SK-N-SH treated with all-trans-retinoic acid at 6 μM for 48 hours (cell line): ENCODE data around the gene GPX5.
"Not testable (repeated sequence)": the region's sequence is repeated elsewhere in the genome, so short reads cannot be mapped to it uniquely, and the experiment has no call there.

Experiments
- ATAC-seq: fragments of 200-7000 bp; cut with Tn5 transposase; 3 replicates; pipeline ENCODE4 v1.9.1; 2020; ENCODE audit warnings: mild to moderate bottlenecking, moderate library complexity
- CSDC2 ChIP-seq: fragments of 250-450 bp; sonication (Bioruptor Pico); IDR thresholded peaks from 2 replicates; pipeline ENCODE4 v1.5.0; 2020; ENCODE audit warnings: mild to moderate bottlenecking, moderate library complexity
- CSRNP3 ChIP-seq: fragments of 250-450 bp; sonication (Bioruptor Pico); IDR thresholded peaks from 2 replicates; pipeline ENCODE4 v1.5.1; 2021; ENCODE audit warnings: mild to moderate bottlenecking, moderate library complexity
- ESRRG ChIP-seq: fragments of 250-450 bp; sonication (Bioruptor Pico); IDR thresholded peaks from 2 replicates; pipeline ENCODE4 v1.6.1; 2021; ENCODE audit warnings: mild to moderate bottlenecking
- GLIS3 ChIP-seq: fragments of 250-450 bp; sonication (Bioruptor Pico); IDR thresholded peaks from 2 replicates; pipeline ENCODE4 v1.5.0; 2020; ENCODE audit warnings: mild to moderate bottlenecking, moderate library complexity
- ISL1 ChIP-seq: fragments of 250-450 bp; sonication (Bioruptor Pico); IDR thresholded peaks from 2 replicates; pipeline ENCODE4 v2.1.2; 2022; ENCODE audit warnings: mild to moderate bottlenecking, moderate library complexity
- OSR1 ChIP-seq: fragments of 250-450 bp; sonication (Bioruptor Pico); IDR thresholded peaks from 2 replicates; pipeline ENCODE4 v1.8.0; 2022; ENCODE audit warnings: moderate library complexity, mild to moderate bottlenecking, inconsistent platforms
- PATZ1 ChIP-seq: fragments of 250-450 bp; sonication (Bioruptor Pico); IDR thresholded peaks from 2 replicates; pipeline ENCODE4 v1.8.0; 2020; ENCODE audit warnings: mild to moderate bottlenecking, moderate library complexity, borderline replicate concordance
- PPARA ChIP-seq: fragments of 250-450 bp; sonication (Bioruptor Pico); IDR thresholded peaks from 2 replicates; pipeline ENCODE4 v1.5.0; 2020; ENCODE audit warnings: mild to moderate bottlenecking, borderline replicate concordance
- RARB ChIP-seq: fragments of 250-450 bp; sonication (Bioruptor Pico); IDR thresholded peaks from 2 replicates; pipeline ENCODE4 v1.8.0; 2021; ENCODE audit warnings: mild to moderate bottlenecking, moderate library complexity
- SNAI2 ChIP-seq: fragments of 250-450 bp; sonication (Bioruptor Pico); IDR thresholded peaks from 2 replicates; pipeline ENCODE4 v1.5.0; 2020; ENCODE audit warnings: mild to moderate bottlenecking, moderate library complexity
- ZC3H10 ChIP-seq: fragments of 250-450 bp; sonication (Bioruptor Pico); IDR thresholded peaks from 2 replicates; pipeline ENCODE4 v1.5.1; 2021; ENCODE audit warnings: mild to moderate bottlenecking, moderate library complexity
- ZFP30 ChIP-seq: fragments of 450-650 bp; formaldehyde crosslinking; IDR thresholded peaks from 2 replicates; pipeline ENCODE4 v1.5.0; 2022; ENCODE audit warnings: mild to moderate bottlenecking, moderate library complexity
- ZNF565 ChIP-seq: fragments of 450-650 bp; formaldehyde crosslinking; conservative IDR thresholded peaks from 2 replicates; pipeline ENCODE4 v1.5.0; 2020; ENCODE audit warnings: low read depth, mild to moderate bottlenecking, moderate library complexity
- ZNF70 ChIP-seq: fragments of 450-650 bp; formaldehyde crosslinking; IDR thresholded peaks from 2 replicates; pipeline ENCODE4 v1.5.0; 2020; ENCODE audit warnings: mild to moderate bottlenecking, moderate library complexity
- ZNF8 ChIP-seq: fragments of 450-650 bp; formaldehyde crosslinking; IDR thresholded peaks from 2 replicates; pipeline ENCODE4 v1.5.0; 2020; ENCODE audit warnings: mild to moderate bottlenecking, moderate library complexity
- TF ChIP-seq, protein P1 (sequence below): fragments of 250-450 bp; sonication (Bioruptor Pico); IDR thresholded peaks from 2 replicates; pipeline ENCODE4 v1.5.1; 2020; ENCODE audit warnings: low read depth, mild to moderate bottlenecking, moderate library complexity
- TF ChIP-seq, protein P2 (sequence below): fragments of 250-450 bp; sonication (Bioruptor Pico); IDR thresholded peaks from 2 replicates; pipeline ENCODE4 v1.5.0; 2020; ENCODE audit warnings: mild to moderate bottlenecking, moderate library complexity

The GPX5 gene

GRCh38 chr6:28502709-28503305, 22.9 kb upstream of the GPX5 start:
- ATAC-seq: not testable (repeated sequence)

DNA sequence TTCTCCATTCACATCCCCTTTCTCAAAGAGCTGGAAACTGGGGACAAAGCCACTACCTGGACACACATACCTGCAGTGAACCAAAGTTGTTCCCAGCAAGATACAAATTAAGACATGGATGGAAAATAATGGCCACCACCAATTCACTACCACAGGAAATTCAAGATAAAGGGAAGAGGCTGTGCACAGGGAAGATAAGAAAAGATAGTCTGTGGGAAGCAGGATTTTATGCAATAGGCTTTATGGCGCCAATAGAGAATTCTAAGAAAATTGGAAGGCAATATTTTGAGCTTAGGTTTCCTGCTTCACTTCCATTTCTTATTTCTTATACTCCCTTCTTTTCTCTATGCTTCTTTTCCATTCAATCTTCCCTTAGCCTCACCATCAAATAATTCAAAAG, 19.9 kb upstream of the GPX5 start:
- no peak for ATAC-seq
- no peak for TF ChIP-seq CSRNP3 (CRISPR knock-in tag)
- no peak for TF ChIP-seq RARB (CRISPR knock-in tag)
- no peak for TF ChIP-seq ZNF70 (CRISPR knock-in tag)
- TF ChIP-seq ISL1: no peak
- no peak for TF ChIP-seq PATZ1
- TF ChIP-seq OSR1 (CRISPR knock-in tag): no peak
- TF ChIP-seq, protein P1, sequence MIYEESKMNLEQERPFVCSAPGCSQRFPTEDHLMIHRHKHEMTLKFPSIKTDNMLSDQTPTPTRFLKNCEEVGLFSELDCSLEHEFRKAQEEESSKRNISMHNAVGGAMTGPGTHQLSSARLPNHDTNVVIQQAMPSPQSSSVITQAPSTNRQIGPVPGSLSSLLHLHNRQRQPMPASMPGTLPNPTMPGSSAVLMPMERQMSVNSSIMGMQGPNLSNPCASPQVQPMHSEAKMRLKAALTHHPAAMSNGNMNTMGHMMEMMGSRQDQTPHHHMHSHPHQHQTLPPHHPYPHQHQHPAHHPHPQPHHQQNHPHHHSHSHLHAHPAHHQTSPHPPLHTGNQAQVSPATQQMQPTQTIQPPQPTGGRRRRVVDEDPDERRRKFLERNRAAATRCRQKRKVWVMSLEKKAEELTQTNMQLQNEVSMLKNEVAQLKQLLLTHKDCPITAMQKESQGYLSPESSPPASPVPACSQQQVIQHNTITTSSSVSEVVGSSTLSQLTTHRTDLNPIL (CRISPR knock-in tag): no peak
- TF ChIP-seq, all 23 proteins: peak for 0

DNA sequence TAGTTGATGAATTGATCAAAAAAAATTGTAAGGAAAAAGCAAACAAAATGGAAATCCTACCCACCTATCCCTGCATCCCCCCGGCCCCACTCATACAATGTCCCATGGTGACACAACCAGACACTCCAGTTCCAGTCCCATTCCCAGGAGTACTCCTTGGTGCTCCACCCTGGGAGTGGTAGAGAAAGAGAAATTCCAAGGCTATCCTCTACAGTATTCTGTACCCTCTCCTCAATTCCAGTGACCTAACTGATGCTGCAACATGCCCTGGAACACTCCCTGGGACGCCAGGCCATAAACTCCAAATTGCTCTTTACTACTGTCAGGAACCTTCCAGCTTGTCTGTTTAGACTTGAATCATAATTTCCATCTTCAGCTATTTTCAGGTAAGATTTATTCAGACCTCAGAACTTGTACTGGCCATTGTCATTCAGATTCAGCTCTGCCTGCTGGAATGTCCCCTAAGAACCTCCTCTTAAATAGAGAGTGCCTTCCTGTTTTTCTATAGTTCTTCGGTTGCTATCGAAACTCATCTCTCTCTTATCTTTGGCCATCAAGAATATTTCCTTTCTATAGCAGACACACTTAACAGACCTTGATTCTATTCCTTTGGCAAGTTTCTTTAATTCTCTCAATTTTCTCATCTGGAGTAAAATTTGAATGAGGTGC, 18.7 kb upstream of the GPX5 start:
- TF ChIP-seq SNAI2 (CRISPR knock-in tag): no peak
- no peak for TF ChIP-seq PATZ1
- TF ChIP-seq, protein P2, sequence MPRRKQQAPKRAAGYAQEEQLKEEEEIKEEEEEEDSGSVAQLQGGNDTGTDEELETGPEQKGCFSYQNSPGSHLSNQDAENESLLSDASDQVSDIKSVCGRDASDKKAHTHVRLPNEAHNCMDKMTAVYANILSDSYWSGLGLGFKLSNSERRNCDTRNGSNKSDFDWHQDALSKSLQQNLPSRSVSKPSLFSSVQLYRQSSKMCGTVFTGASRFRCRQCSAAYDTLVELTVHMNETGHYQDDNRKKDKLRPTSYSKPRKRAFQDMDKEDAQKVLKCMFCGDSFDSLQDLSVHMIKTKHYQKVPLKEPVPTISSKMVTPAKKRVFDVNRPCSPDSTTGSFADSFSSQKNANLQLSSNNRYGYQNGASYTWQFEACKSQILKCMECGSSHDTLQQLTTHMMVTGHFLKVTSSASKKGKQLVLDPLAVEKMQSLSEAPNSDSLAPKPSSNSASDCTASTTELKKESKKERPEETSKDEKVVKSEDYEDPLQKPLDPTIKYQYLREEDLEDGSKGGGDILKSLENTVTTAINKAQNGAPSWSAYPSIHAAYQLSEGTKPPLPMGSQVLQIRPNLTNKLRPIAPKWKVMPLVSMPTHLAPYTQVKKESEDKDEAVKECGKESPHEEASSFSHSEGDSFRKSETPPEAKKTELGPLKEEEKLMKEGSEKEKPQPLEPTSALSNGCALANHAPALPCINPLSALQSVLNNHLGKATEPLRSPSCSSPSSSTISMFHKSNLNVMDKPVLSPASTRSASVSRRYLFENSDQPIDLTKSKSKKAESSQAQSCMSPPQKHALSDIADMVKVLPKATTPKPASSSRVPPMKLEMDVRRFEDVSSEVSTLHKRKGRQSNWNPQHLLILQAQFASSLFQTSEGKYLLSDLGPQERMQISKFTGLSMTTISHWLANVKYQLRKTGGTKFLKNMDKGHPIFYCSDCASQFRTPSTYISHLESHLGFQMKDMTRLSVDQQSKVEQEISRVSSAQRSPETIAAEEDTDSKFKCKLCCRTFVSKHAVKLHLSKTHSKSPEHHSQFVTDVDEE: no peak
- TF ChIP-seq CSRNP3 (CRISPR knock-in tag): no peak
- TF ChIP-seq PPARA: no peak
- no peak for TF ChIP-seq GLIS3 (CRISPR knock-in tag)
- no peak for TF ChIP-seq ESRRG
- TF ChIP-seq ZNF565 (CRISPR knock-in tag): no peak
- TF ChIP-seq ZFP30 (CRISPR knock-in tag): no peak
- TF ChIP-seq ZNF8: no peak
- TF ChIP-seq CSDC2: no peak
- no peak for TF ChIP-seq ZC3H10 (CRISPR knock-in tag)
- TF ChIP-seq, all 23 proteins: peak for 0
- no peak for ATAC-seq
